Omental fat pad (tissue), 4 donors: ENCODE results near the gene MACROD2. TPM values are rescaled to one million over a fixed set of nuclear protein-coding genes. Genes with fewer than 3 reads are reported as not detected.

Source experiments
- ATAC-seq: fragments of 150-250 bp; one replicate; pipeline ENCODE4 v1.9.1; 2016; ENCODE audit warnings: mild to moderate bottlenecking, moderate library complexity; ENCODE audit not compliant: low FRiP score
- DNase-seq: peaks from one replicate; pipeline ENCODE4 v3.0.0-alpha.2; 2019; ENCODE audit warnings: low spot score
- CTCF ChIP-seq, 3 donors: fragments of 450-650 bp; IDR thresholded peaks; one replicate each; pipeline ENCODE4 v1.5.1; 2016 to 2017; ENCODE audit warnings: antibody characterized with exemption in 3 of 3, mild to moderate bottlenecking in 3 of 3, moderate library complexity in 2 of 3
- total RNA-seq, 4 donors: library from RNA; depleted of rRNA; stranded (reverse); fragments of >200 nt; gene quantifications; one replicate each; pipeline ENCODE4 v1.1.0, GENCODE V29; 2016

The MACROD2 gene
- total RNA-seq, 4 donors from 2014 or later = 6.8 to 54.1 (median 7.4) TPM

- ATAC-seq (no peak), DNase-seq (no peak)
- no peak for TF ChIP-seq CTCF (IDR thresholded peaks at IDR 0.05)
Observed at GRCh38 chr20:16020971-16021370, 2025.7 kb downstream of the MACROD2 start.

GRCh38 chr20:16025084-16025483 lies 2029.8 kb downstream of the MACROD2 start:
- DNase-seq = no peak
- no peak for ATAC-seq
- TF ChIP-seq CTCF (IDR thresholded peaks at IDR 0.05) = no peak

- no peak for ATAC-seq
- no peak for TF ChIP-seq CTCF (IDR thresholded peaks at IDR 0.05)
- no peak for DNase-seq
Observed at GRCh38 chr20:16027686-16028085, 2032.4 kb downstream of the MACROD2 start.

DNA sequence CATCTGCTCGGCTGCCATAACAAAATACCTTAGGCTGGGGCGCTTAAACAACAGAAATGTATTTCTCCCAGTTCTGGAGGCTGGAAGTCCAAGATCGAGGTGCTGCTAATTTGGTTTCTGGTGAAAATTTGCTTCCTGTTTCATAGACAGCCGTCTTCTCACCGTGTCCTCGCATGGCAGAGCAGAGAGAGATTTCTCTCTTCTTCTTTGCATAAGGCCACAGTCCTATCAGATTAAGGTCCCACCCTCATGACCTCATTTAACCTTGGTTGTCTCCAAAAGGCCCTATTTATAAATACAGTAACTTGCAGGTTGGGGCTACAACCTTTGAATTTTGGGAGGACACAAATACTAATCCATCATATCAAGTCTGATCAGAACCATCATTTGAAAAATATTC lies 2033.6 kb downstream of the MACROD2 start:
- no peak for TF ChIP-seq CTCF (IDR thresholded peaks at IDR 0.05)
- ATAC-seq = no peak
- no peak for DNase-seq

GRCh38 chr20:16030253-16030652 lies 2034.9 kb downstream of the MACROD2 start:
- DNase-seq (no peak), ATAC-seq (no peak)
- TF ChIP-seq CTCF (IDR thresholded peaks at IDR 0.05) = no peak

DNA sequence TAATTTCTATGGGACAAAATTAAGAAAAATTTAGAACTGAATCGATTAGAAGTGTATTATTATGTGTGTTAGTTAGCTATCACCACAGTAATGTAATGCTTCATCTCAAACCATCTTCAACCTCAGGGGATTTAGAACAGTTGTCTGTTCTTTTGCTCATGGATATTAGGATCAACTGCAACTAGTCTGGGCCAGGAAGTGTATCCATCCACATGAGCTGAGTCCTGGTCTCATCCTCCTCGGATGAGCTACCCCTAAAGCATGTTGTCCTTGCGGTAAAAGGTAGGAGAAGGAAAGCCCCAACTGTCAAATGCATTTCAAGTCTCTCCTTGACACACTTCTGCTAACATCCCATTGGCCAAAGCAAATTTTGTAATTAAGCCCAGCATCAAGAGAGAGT lies 2040.3 kb downstream of the MACROD2 start:
- no peak for TF ChIP-seq CTCF (IDR thresholded peaks at IDR 0.05)
- no peak for DNase-seq
- no peak for ATAC-seq

- DNase-seq = no peak
- ATAC-seq = no peak
- no peak for TF ChIP-seq CTCF (IDR thresholded peaks at IDR 0.05)
Observed at GRCh38 chr20:16036331-16036730, 2041.0 kb downstream of the MACROD2 start.
